Activated B cell treated with CpG ODN at 0.5 μM for 24 hours (primary cell): ENCODE data around the gene TPM2. TPM values are rescaled to one million over a fixed set of nuclear protein-coding genes. Genes with fewer than 3 reads are reported as not detected.

Experiments
- ATAC-seq: fragments of 200-7000 bp; cut with Tn5 transposase; one replicate; pipeline ENCODE4 v1.10.0; 2021; ENCODE audit warnings: low read depth, mild to moderate bottlenecking, moderate library complexity
- CTCF ChIA-PET: fragments of 350-600 bp; sonication (Branson Sonifier 250); formaldehyde crosslinking; loops from one replicate; lab custom pipeline; 2021; ENCODE audit warnings: antibody characterized with exemption; lab: Charles Lee
- POLR2A ChIA-PET: fragments of 350-600 bp; sonication (Branson Sonifier 250); formaldehyde crosslinking; loops from one replicate; lab custom pipeline; 2021; ENCODE audit warnings: antibody characterized with exemption; lab: Charles Lee
- DNase-seq: peaks from one replicate; pipeline ENCODE4 v3.0.0; 2022
- H3K27ac Mint-ChIP-seq: one replicate; pipeline ENCODE4 v1.8.0; 2020; ENCODE audit warnings: mixed read lengths
- H3K27me3 Mint-ChIP-seq: one replicate; pipeline ENCODE4 v1.8.0; 2021; ENCODE audit warnings: mixed read lengths
- H3K36me3 Mint-ChIP-seq: one replicate; pipeline ENCODE4 v1.8.0; 2021; ENCODE audit warnings: low read depth, mixed read lengths
- H3K4me1 Mint-ChIP-seq: one replicate; pipeline ENCODE4 v1.8.0; 2021; ENCODE audit warnings: mixed read lengths
- H3K4me3 Mint-ChIP-seq: one replicate; pipeline ENCODE4 v1.8.0; 2020; ENCODE audit warnings: mild to moderate bottlenecking, mixed read lengths
- H3K9me3 Mint-ChIP-seq: one replicate; pipeline ENCODE4 v1.8.0; 2020; ENCODE audit warnings: mixed read lengths
- CTCF ChIP-seq: fragments of 200-600 bp; IDR thresholded peaks from one replicate; pipeline ENCODE4 v1.8.0; 2022; ENCODE audit warnings: antibody characterized with exemption, mild to moderate bottlenecking
- intact Hi-C: fragments of 100-400 bp; cut with micrococcal nuclease; formaldehyde crosslinking; loops from one replicate; pipeline ENCODE4 v1.15.1; 2024
- total RNA-seq: library from RNA; stranded (reverse); gene quantifications from 2 replicates; pipeline ENCODE4 v1.2.3, GENCODE V29; 2022

The TPM2 gene
- total RNA-seq, 1 donor from 2014 or later: 2.0 TPM

- no peak overlapping the region for H3K4me3 Mint-ChIP-seq
- no peaks in the 10 kb centered on the region for H3K9me3 Mint-ChIP-seq
- CTCF ChIA-PET: interaction anchor here (3.6 kb wide), 1 partner anchor 9 kb away, joined by 23 read pairs; no protein-coding TSS in a partner anchor
- DNase-seq: no peak
- ATAC-seq: no peak
- intact Hi-C loops: no loop called here
- H3K27me3 Mint-ChIP-seq: no peaks in the 10 kb centered on the region
- POLR2A ChIA-PET: interaction anchor here (0.7 to 1.1 kb wide), 2 partner anchors 42 to 112 kb away, joined by 4 to 10 read pairs; no protein-coding TSS in a partner anchor
- H3K4me1 Mint-ChIP-seq: peaks cover 12% of the 10 kb centered on the region
- H3K36me3 Mint-ChIP-seq: peaks cover 2% of the 10 kb centered on the region
- TF ChIP-seq CTCF: no peak
- no peak overlapping the region for H3K27ac Mint-ChIP-seq
Measured at GRCh38 chr9:35686222-35687203, 3.2 kb downstream of the TPM2 start.

GRCh38 chr9:35685506-35685905 lies 4.2 kb downstream of the TPM2 start:
- Mint-ChIP-seq H3K27ac (no peak overlapping the region), H3K36me3 (no peaks in the 10 kb centered on the region), H3K9me3 (no peaks in the 10 kb centered on the region), H3K4me3 (no peak overlapping the region), H3K27me3 (no peaks in the 10 kb centered on the region), H3K4me1 (peaks cover 14% of the 10 kb centered on the region)
- intact Hi-C loops: no loop called here
- DNase-seq: no peak
- no peak for ATAC-seq
- no peak for TF ChIP-seq CTCF
- ChIA-PET POLR2A (interaction anchor here (1.1 kb wide), 1 partner anchor 41 kb away, joined by 4 read pairs; no protein-coding TSS in a partner anchor), CTCF (interaction anchor here (3.6 kb wide), 1 partner anchor 10 kb away, joined by 23 read pairs; no protein-coding TSS in a partner anchor)

- CTCF ChIA-PET: interaction anchor here (5.9 kb wide), 1 partner anchor 11 kb away, joined by 30 read pairs; no protein-coding TSS in a partner anchor
- peaks cover 20% of the 10 kb centered on the region for H3K4me1 Mint-ChIP-seq
- H3K36me3 Mint-ChIP-seq: no peaks in the 10 kb centered on the region
- no peak overlapping the region for H3K27ac Mint-ChIP-seq
- H3K27me3 Mint-ChIP-seq: no peaks in the 10 kb centered on the region
- no peak for TF ChIP-seq CTCF
- no peak for DNase-seq
- no peak overlapping the region for H3K4me3 Mint-ChIP-seq
- ATAC-seq: no peak
- no peaks in the 10 kb centered on the region for H3K9me3 Mint-ChIP-seq
- POLR2A ChIA-PET: no interaction called here
- intact Hi-C loops: loop anchor here (5.0 kb wide), 1 partner anchor 32 kb away; no protein-coding TSS in a partner anchor
Measured at GRCh38 chr9:35684921-35685320, 4.8 kb downstream of the TPM2 start.

- Mint-ChIP-seq H3K27me3 (no peaks in the 10 kb centered on the region), H3K4me1 (peaks cover 21% of the 10 kb centered on the region), H3K36me3 (no peaks in the 10 kb centered on the region), H3K9me3 (no peaks in the 10 kb centered on the region), H3K27ac (no peak overlapping the region), H3K4me3 (no peak overlapping the region)
- TF ChIP-seq CTCF: no peak
- CTCF ChIA-PET: interaction anchor here (1.0 to 5.9 kb wide), 2 partner anchors 13 to 80 kb away, joined by 3 to 30 read pairs; no protein-coding TSS in a partner anchor
- no peak for DNase-seq
- intact Hi-C loops: loop anchor here (5.0 kb wide), 1 partner anchor 34 kb away; no protein-coding TSS in a partner anchor
- POLR2A ChIA-PET: interaction anchor here (0.7 kb wide), 1 partner anchor 27 kb away, joined by 3 read pairs; no protein-coding TSS in a partner anchor
- ATAC-seq: no peak
Measured at GRCh38 chr9:35683323-35683722, 6.4 kb downstream of the TPM2 start.
